HCT116 (cell line): ENCODE measurements around the gene CARD16. TPM values are rescaled to one million over a fixed set of nuclear protein-coding genes. Genes with fewer than 3 reads are reported as not detected.
"Not testable (repeated sequence)": the region's sequence is repeated elsewhere in the genome, so short reads cannot be mapped to it uniquely, and the experiment has no call there.

Source experiments
- ATAC-seq: fragments of 200-7000 bp; cut with Tn5 transposase; 2 replicates; pipeline ENCODE4 v1.9.1; 2020; ENCODE audit warnings: mild to moderate bottlenecking, moderate library complexity
- Bru-seq: library from RNA; stranded (reverse); fragments of 400-500 nt; gene quantifications from one replicate; lab custom pipeline; 2021; lab: Mats Ljungman, UMichigan
- BruChase-seq, 2 experiments: library from RNA; stranded (reverse); fragments of 400-500 nt; gene quantifications; one replicate each; lab custom pipeline; 2021; lab: Mats Ljungman, UMichigan
- BruUV-seq: library from RNA; stranded (reverse); fragments of 400-500 nt; replicated peaks from 2 replicates; lab custom pipeline; 2021; lab: Mats Ljungman, UMichigan
- CTCF ChIA-PET: fragments of 300-600 bp; sonication (Branson Sonifier 250); formaldehyde crosslinking; loops from one replicate; lab custom pipeline; 2021; ENCODE audit warnings: antibody characterized with exemption; lab: Charles Lee
- POLR2A ChIA-PET: fragments of 300-600, 350-600 bp; sonication (Branson Sonifier 250); formaldehyde crosslinking; loops from one replicate; lab custom pipeline; 2021; ENCODE audit warnings: antibody characterized with exemption; lab: Charles Lee
- RAD21 ChIA-PET, 2 experiments: fragments of 300-600 bp; sonication (Branson Sonifier 250); formaldehyde crosslinking; loops; one replicate each; lab custom pipeline; 2023; ENCODE audit warnings: low total read pairs in 2 of 2; ENCODE audit not compliant: uncharacterized antibody in 2 of 2, unreplicated experiment in 2 of 2, low non-redundant PET in 1 of 2; lab: Charles Lee
- DNase-seq: peaks from one replicate; pipeline ENCODE4 v3.0.0-alpha.2; 2010; ENCODE audit warnings: low read depth, low spot score
- H2AFZ ChIP-seq: fragments of 200-600 bp; shearing (Covaris generic), sonication (generic); 2 replicates; pipeline ENCODE4 v1.6.1; 2017; ENCODE audit warnings: low read depth, mixed run types, mixed read lengths, antibody characterized with exemption, low read length; ENCODE audit not compliant: poor library complexity, severe bottlenecking
- H3K27ac ChIP-seq: 2 replicates; pipeline ENCODE4 v1.5.1; 2012; ENCODE audit warnings: low read depth, low read length
- H3K27me3 ChIP-seq: fragments of 200-600 bp; sonication (generic); 2 replicates; pipeline ENCODE4 v1.6.1; 2016; ENCODE audit warnings: mixed run types, low read length, mixed read lengths; ENCODE audit not compliant: insufficient read depth
- H3K36me3 ChIP-seq, 2 experiments: fragments of 200-500 bp in 1 of 2; fragments of 200-600 bp in 1 of 2; sonication (Bioruptor generic) in 1 of 2; sonication (generic) in 1 of 2; 2 replicates each; pipeline versions ENCODE4 v1.5.1 to v1.6.1; 2014 to 2016; ENCODE audit warnings: low read length in 2 of 2, inconsistent platforms in 1 of 2, mixed read lengths in 1 of 2, mixed run types in 1 of 2; ENCODE audit not compliant: insufficient read depth in 2 of 2, control insufficient read depth in 1 of 2
- H3K4me1 ChIP-seq, 2 experiments: fragments of 200-600 bp in 1 of 2; sonication (generic) in 1 of 2; 2 replicates each; pipeline versions ENCODE4 v1.5.1 to v1.6.1; 2012 to 2017; ENCODE audit warnings: low read length in 2 of 2, inconsistent platforms in 1 of 2, mild to moderate bottlenecking in 1 of 2, mixed read lengths in 1 of 2, mixed run types in 1 of 2, moderate library complexity in 1 of 2; ENCODE audit not compliant: insufficient read depth in 2 of 2, control insufficient read depth in 1 of 2
- H3K4me2 ChIP-seq: fragments of 200-600 bp; sonication (generic); 2 replicates; pipeline ENCODE4 v1.6.1; 2017; ENCODE audit warnings: mixed run types, low read length, mixed read lengths
- H3K4me3 ChIP-seq, 2 experiments: fragments of 200-600 bp in 1 of 2; sonication (generic) in 1 of 2; replicated peaks in 1 of 2; 2 replicates each; pipeline ENCODE4 v1.5.1; 2011 to 2016; ENCODE audit warnings: low read length in 2 of 2, control low read depth in 1 of 2, low read depth in 1 of 2, mild to moderate bottlenecking in 1 of 2, mixed read lengths in 1 of 2, mixed run types in 1 of 2
- H3K79me2 ChIP-seq: fragments of 200-600 bp; sonication (generic); 2 replicates; pipeline ENCODE4 v1.6.1; 2017; ENCODE audit warnings: mild to moderate bottlenecking, mixed run types, low read length, moderate library complexity, mixed read lengths; ENCODE audit not compliant: insufficient read depth
- H3K9ac ChIP-seq: fragments of 200-600 bp; sonication (generic); 2 replicates; pipeline ENCODE4 v1.6.1; 2016; ENCODE audit warnings: low read length, mixed read lengths
- H3K9me2 ChIP-seq: fragments of 200-600 bp; sonication (generic), shearing (Covaris generic); 2 replicates; pipeline ENCODE4 v1.6.1; 2017; ENCODE audit warnings: mixed run types, mild to moderate bottlenecking, moderate library complexity; ENCODE audit not compliant: insufficient read depth
- H3K9me3 ChIP-seq, 2 experiments: fragments of 200-500 bp in 1 of 2; fragments of 200-600 bp in 1 of 2; sonication (Bioruptor generic) in 1 of 2; sonication (generic) in 1 of 2; 2 replicates each; pipeline ENCODE4 v1.6.1; 2014 to 2017; ENCODE audit warnings: low read length in 2 of 2, mixed read lengths in 2 of 2, inconsistent platforms in 1 of 2, low read depth in 1 of 2, mild to moderate bottlenecking in 1 of 2, mixed run types in 1 of 2, moderate library complexity in 1 of 2; ENCODE audit not compliant: control insufficient read depth in 1 of 2, insufficient read depth in 1 of 2
- H4K20me1 ChIP-seq: fragments of 200-600 bp; sonication (generic), shearing (Covaris generic); 2 replicates; pipeline ENCODE4 v1.6.1; 2017; ENCODE audit warnings: mixed run types, mild to moderate bottlenecking, moderate library complexity; ENCODE audit not compliant: insufficient read depth
- CEBPB ChIP-seq: IDR thresholded peaks from 2 replicates; pipeline ENCODE4 v1.6.1; 2012; ENCODE audit warnings: low read depth
- CTCF ChIP-seq, 3 experiments: fragments of 200-600 bp in 1 of 3; sonication (generic) in 1 of 3; IDR thresholded peaks in 2 of 3; conservative IDR thresholded peaks in 1 of 3; 2 replicates each; pipeline ENCODE4 v1.5.1; 2012 to 2017; ENCODE audit warnings: low read depth in 2 of 3, low read length in 2 of 3, antibody characterized with exemption in 1 of 3, borderline replicate concordance in 1 of 3, control low read depth in 1 of 3, mild to moderate bottlenecking in 1 of 3, mixed read lengths in 1 of 3, mixed run types in 1 of 3, moderate library complexity in 1 of 3; ENCODE audit not compliant: insufficient read depth in 1 of 3
- ELF1 ChIP-seq: IDR thresholded peaks from 2 replicates; pipeline ENCODE4 v1.6.1; 2012; ENCODE audit warnings: low read depth, borderline replicate concordance
- EZH2 ChIP-seq: fragments of 200-600 bp; sonication (generic); IDR thresholded peaks from 2 replicates; pipeline ENCODE4 v1.6.1; 2017; ENCODE audit warnings: antibody characterized with exemption, mixed run types
- EZH2phosphoT487 ChIP-seq: fragments of 200-600 bp; IDR thresholded peaks from 2 replicates; pipeline ENCODE4 v1.6.1; 2018; ENCODE audit warnings: antibody characterized with exemption, borderline replicate concordance
- FOSL1 ChIP-seq: IDR thresholded peaks from 2 replicates; pipeline ENCODE4 v1.6.1; 2012; ENCODE audit warnings: low read depth
- MAX ChIP-seq: IDR thresholded peaks from 2 replicates; pipeline ENCODE4 v1.6.1; 2012
- POLR2A ChIP-seq: IDR thresholded peaks from 2 replicates; pipeline ENCODE4 v1.7.0; 2011; ENCODE audit warnings: borderline replicate concordance; ENCODE audit not compliant: insufficient read depth, insufficient read length; ENCODE audit errors: extremely low read depth
- POLR2AphosphoS5 ChIP-seq: IDR thresholded peaks from 2 replicates; pipeline ENCODE4 v1.6.1; 2011; ENCODE audit warnings: mild to moderate bottlenecking, low read depth, low read length, moderate library complexity
- RAD21 ChIP-seq: IDR thresholded peaks from 2 replicates; pipeline ENCODE4 v1.6.1; 2012; ENCODE audit warnings: low read depth, mild to moderate bottlenecking
- SRF ChIP-seq: IDR thresholded peaks from 2 replicates; pipeline ENCODE4 v1.6.1; 2012; ENCODE audit warnings: low read depth
- TCF7L2 ChIP-seq: IDR thresholded peaks from 2 replicates; pipeline ENCODE4 v1.7.0; 2011; ENCODE audit warnings: borderline replicate concordance, inconsistent platforms; ENCODE audit not compliant: insufficient read depth, insufficient read length; ENCODE audit errors: extremely low read depth
- YY1 ChIP-seq: IDR thresholded peaks from 2 replicates; pipeline ENCODE4 v1.6.1; 2011; ENCODE audit warnings: low read length, low read depth, moderate library complexity, mild to moderate bottlenecking; ENCODE audit not compliant: insufficient replicate concordance; ENCODE audit errors: extremely low read depth
- ZFX ChIP-seq: fragments of 450-650 bp; IDR thresholded peaks from 2 replicates; pipeline ENCODE4 v1.6.1; 2017
- ZNF274 ChIP-seq: fragments of 200-500 bp; sonication (Bioruptor generic); IDR thresholded peaks from 2 replicates; pipeline ENCODE4 v1.6.1; 2014; ENCODE audit warnings: mild to moderate bottlenecking, low read depth, low read length, inconsistent platforms
- intact Hi-C: fragments of 100-400 bp; cut with micrococcal nuclease; formaldehyde crosslinking; loops from 2 replicates; pipeline ENCODE4 v1.10.0; 2022
- long read RNA-seq: library from polyadenylated mRNA; unstranded; transcript quantifications from one replicate; pipeline ENCODE4 v2.0.0, GENCODE V29; 2021; ENCODE audit not compliant: unreplicated experiment
- polyA plus RNA-seq: library from polyadenylated mRNA; unstranded; fragments of >200 nt; gene quantifications from 2 replicates; pipeline ENCODE4 v1.2.1, GENCODE V29; 2012; ENCODE audit warnings: missing spikeins
- total RNA-seq: library from RNA; stranded (reverse); gene quantifications from one replicate; pipeline ENCODE4 v1.2.1, GENCODE V29; 2021; ENCODE audit not compliant: unreplicated experiment

Gene CARD16
- total RNA-seq (not detected), Bru-seq, nascent RNA (not detected), BruChase-seq, experiment 1, labeled RNA remaining after a 6-hour chase (not detected), BruChase-seq, experiment 2, labeled RNA remaining after a 2-hour chase (not detected)
- polyA plus RNA-seq, result not detected in 2 replicates
- long read RNA-seq, result 0 reads

- H3K79me2 ChIP-seq, H3K4me3 ChIP-seq, H3K27me3 ChIP-seq, H3K9me3 ChIP-seq, H4K20me1 ChIP-seq, BruUV-seq, RAD21 ChIA-PET, POLR2A ChIA-PET, CTCF ChIA-PET, intact Hi-C loops, DNase-seq, H3K4me1 ChIP-seq, H3K9ac ChIP-seq, H3K4me2 ChIP-seq, H3K27ac ChIP-seq, ATAC-seq, H3K9me2 ChIP-seq, H3K36me3 ChIP-seq, H2AFZ ChIP-seq: not testable (repeated sequence)
Measured at GRCh38 chr11:105044557-105045524, at the start of gene CARD16. CARD16 (minus strand) TSS chr11:105045335; CDS start chr11:105045297, 38 bp downstream.

- TF ChIP-seq EZH2phosphoT487, result no peak
- TF ChIP-seq EZH2, result no peak
- TF ChIP-seq RAD21, result no peak
- TF ChIP-seq YY1, result no peak
- no peak for TF ChIP-seq POLR2AphosphoS5
- TF ChIP-seq CTCF (IDR thresholded peaks at IDR 0.05 in 2 of 3, conservative IDR thresholded peaks at IDR 0.05 in 1 of 3; ENCODE audit: borderline replicate concordance in 1 of 3, insufficient read depth in 1 of 3, low read depth in 2 of 3, low read length in 2 of 3), result no peak
- no peak for TF ChIP-seq SRF
- TF ChIP-seq ELF1, result no peak
- no peak for TF ChIP-seq TCF7L2
- no peak for TF ChIP-seq CEBPB
- no peak for TF ChIP-seq FOSL1
- no peak for TF ChIP-seq ZFX
- no peak for TF ChIP-seq ZNF274
- no peak for TF ChIP-seq POLR2A
- no peak for TF ChIP-seq MAX
- no TSS peak for BruUV-seq
- ATAC-seq (no peak), DNase-seq (no peak)
- Histone ChIP-seq H3K9ac (no peak overlapping the region), H3K9me2 (no peaks in the 10 kb centered on the region), H3K27me3 (no peaks in the 10 kb centered on the region), H3K9me3 (no peaks in the 10 kb centered on the region), H4K20me1 (no peaks in the 10 kb centered on the region), H3K4me2 (no peak overlapping the region), H3K27ac (no peak overlapping the region), H3K36me3 (no peaks in the 10 kb centered on the region), H3K4me3 (no peak overlapping the region), H3K79me2 (no peaks in the 10 kb centered on the region), H2AFZ (no peak overlapping the region), H3K4me1 (no peaks in the 10 kb centered on the region)
- intact Hi-C loops, result no loop called here
- ChIA-PET RAD21 (no interaction called here), POLR2A (no interaction called here), CTCF (no interaction called here)
Measured at GRCh38 chr11:105092256-105093239, 47.4 kb upstream of the CARD16 start.
